ENCODE measurements around the gene WWOX.

WWOX gene

DNA sequence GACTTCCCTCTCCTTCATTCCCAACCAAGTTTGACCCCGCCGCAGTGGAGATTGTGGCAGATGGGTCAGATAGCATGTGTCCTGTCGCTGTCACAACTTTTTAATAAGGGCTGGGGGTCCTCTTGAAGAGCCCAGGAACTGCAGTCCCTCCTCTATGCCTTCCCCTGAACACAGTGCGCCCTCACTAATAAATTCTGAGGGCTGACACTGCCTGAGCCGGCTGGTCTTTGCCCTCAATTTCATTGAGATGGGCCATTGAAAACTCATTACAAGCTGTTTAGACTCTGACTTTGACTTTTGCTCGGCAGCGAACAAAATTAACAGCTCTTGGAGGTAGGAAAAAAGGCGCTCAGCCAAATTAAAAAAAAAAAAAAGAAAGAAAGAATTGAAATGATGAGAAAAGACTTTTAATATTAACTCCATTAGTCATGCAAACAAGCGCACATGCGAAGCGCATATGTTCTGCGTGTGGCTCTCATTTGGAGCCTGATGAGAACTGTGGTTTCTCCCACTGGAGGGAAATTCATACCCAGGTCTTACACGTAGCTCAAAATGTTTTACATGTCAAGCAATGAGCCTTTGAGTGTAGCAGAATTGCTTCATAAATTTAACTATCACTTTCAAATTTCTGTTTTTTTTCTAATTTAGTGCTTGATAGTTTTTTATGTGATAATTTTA, 704.7 kb downstream of the WWOX start:
- in situ Hi-C loops (cut with MboI; ENCODE audit: low sequenced_read_pairs), result no loop called here

DNA sequence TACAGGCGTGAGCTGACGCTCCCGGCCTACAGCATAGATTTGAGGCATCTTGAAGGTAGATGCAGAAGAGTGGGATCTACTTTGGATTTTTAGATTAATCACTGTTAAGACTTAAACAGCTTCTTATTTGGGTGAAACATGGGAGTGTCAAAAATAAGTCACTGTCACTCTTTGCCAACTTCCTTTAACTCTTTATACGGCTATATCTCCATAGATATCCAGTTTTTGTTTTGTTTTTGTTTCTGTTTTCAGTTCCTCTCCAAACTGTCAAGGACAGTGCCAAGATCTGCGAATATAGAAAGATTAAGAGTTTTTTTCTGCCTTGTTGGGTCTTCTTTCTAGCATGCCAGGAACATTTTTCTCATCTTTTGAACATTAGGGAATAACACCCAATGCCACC, 706.1 kb downstream of the WWOX start:
- in situ Hi-C loops (cut with MboI; ENCODE audit: low sequenced_read_pairs), result no loop called here

DNA sequence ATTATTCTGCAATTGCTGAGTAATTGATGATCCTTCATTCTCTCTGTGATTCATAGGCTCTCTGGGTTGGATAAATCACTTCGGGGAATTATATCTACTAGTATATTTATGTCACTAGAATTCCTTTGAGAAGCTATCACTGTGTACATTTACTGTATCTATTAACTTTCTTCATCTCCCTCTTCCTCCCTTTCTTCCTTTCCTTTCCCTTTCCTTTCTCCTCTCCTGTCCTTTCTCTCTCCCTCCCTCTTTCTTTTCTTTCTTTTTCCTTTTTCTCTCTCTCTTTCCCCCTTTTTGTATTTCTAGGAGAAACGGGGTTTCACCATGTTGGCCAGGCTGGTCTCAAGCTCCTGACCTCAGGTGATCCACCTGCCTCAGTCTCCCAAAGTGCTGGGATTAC, 711.8 kb downstream of the WWOX start:
- in situ Hi-C loops (cut with MboI; ENCODE audit: low sequenced_read_pairs), result no loop called here

DNA sequence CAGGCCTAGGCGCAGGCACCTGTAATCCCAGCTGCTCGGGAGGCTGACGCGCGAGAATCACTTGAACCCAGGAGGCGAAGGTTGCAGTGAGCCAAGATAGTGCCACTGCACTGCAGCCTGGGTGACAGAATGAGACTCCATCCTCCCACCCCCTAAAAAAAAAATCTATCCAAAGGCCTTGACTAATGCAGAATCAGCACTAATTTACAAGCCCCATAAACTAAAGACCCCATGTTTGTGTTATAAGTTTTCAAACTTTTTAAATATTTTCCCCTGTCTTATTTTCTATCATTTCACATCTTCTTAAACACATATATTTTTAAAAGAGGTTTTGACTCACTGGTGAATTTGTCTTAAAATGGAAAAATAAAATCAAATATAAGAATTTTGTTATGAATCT, 713.1 kb downstream of the WWOX start:
- in situ Hi-C loops (cut with MboI; ENCODE audit: low sequenced_read_pairs), result no loop called here

DNA sequence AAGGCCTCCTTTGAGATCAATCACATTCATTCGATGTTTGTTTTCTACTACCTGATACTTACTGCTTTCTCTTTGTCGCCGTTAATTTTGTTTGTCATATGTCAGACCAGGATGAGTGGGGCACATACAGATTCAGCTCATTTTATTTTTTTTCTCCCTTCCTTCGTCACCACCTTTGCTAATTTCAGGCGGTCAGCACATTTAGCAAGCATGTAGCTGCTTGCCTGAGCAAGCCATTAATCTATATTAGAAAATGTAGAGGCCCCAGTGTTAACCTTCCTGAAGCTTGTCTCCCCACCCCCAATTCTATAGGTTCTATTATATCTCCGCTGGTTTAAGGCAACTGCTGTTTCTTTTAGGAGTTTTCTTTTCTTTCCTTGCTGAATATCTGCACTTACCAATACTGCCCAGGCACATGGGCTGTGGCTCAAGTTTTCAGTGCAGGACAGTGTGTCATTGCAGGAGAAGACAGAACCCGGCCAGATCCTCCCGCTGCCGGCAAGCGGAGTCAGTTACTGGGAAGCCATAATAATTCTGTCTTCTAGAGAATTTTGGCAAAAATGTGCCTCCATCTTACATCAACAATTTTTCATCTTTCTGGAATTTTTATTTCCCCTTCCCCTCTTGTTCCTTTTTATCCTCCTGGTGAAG, 714.3 kb downstream of the WWOX start:
- in situ Hi-C loops (cut with MboI; ENCODE audit: low sequenced_read_pairs), result no loop called here

DNA sequence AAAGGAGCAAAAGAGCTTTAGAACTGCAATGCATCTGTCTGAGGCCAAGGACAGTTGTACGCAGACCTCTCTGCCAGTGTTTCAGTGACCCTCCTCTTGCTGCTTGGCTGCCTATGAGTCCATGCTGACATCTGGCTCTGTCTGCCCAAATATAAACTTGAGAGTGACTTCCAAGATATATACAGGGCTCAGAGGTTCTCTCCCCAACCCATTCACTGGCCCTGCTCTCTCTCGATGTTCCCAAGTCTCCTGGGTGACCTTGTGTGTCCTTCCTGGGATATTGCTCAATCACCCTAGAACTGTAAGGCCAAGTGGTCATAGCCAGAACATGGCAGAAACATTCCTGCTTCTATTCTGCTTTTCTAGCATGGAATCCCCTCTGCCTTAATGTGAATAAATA, 716.3 kb downstream of the WWOX start:
- in situ Hi-C loops (cut with MboI; ENCODE audit: low sequenced_read_pairs), result no loop called here

DNA sequence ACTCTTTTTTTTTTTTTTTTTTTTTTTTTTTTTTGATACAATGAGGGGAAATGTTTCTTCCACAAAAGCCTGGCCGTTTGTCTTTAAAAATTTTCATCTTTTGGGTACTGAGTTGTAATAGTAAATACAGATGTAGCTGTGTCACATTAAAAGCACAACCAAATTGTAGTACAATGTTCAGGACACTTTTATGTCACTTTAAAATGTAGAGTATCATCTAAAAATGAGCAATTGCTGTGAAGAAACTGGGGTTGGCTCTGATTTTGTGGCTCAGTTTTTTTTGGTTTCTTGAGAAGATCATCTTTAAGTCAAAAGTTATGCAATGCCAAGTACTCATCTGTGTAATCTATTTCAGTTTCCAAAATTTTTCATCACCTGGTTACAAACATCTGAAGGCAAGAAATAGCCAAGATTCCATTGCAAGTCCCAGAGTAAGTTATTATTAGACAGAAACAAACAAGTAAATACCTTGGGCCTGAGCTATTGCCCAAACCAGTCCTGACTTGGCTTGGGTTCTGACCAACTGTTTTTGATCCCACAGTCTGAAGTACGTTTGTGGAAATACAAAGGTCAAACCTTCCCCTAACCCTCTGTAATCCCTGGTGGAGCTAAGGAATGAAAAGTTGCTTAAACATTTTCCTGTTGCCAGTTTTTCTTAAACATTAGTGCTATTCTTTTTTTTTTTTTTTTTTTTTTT, 717.2 kb downstream of the WWOX start:
- in situ Hi-C loops (cut with MboI; ENCODE audit: low sequenced_read_pairs), result no loop called here

DNA sequence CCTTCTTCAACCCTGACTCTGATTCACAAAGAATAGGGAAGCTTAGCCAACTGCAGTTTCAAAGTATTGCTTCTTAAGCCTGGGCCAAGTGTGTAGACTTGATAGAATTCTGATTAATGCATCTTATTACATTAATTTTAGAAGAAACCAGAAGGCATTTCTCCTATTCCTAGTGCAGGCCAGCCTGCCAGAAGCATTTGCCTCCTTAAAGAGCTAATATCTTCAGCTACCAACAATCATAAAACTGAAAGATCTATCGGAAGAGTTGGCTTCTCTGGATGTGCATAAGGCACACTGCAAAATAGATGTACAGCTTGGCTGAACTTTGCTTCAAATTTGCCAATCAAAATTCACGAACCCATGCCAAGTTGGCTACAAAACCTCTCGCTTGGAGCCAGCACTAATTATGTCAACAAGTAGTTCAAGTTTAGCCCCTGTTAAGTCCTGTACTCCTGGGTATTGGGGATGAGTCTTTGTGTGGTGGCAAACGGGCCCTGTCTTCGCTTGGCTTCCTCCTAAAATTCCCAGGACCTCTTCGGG, 717.8 kb downstream of the WWOX start:
- in situ Hi-C loops (cut with MboI; ENCODE audit: low sequenced_read_pairs), result no loop called here

DNA sequence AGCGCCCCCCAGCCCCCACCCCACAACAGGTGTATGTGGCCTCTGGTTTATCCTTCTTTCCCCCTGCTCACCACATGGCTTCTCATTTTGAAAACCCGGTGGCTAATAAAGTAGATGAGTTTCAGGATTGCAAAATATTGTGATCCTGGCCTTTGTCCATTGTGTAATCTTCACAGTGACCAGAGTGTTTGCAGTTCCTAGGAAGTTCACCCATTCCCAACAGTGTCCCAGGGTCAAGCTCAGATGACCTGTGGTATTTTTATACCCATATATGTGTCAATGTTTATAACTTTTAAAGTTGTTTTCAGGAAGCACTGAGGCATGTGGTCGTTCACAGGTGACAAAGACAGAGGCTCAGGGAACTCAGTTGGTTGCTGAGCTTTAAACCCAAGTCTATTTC, 721.9 kb downstream of the WWOX start:
- in situ Hi-C loops (cut with MboI; ENCODE audit: low sequenced_read_pairs), result no loop called here

DNA sequence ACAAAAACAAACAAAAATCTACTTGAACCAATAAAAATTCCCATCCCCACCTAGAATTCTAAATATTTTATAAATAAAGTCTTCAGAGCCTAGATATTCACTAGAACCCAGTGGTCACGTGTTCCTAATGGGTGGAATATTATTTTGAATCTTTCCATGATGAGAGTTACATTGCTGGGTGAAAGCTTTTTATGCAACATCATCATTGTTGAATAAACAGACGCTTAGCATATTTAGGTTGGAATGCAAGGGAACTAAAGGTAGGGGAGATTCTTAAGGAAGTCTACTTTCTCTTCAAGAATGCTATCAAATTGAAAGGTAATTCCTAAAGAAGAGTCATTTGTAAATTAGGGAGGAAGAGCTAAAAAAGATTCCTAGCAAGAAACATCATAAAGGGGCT, 723.1 kb downstream of the WWOX start:
- in situ Hi-C loops (cut with MboI; ENCODE audit: low sequenced_read_pairs), result no loop called here

DNA sequence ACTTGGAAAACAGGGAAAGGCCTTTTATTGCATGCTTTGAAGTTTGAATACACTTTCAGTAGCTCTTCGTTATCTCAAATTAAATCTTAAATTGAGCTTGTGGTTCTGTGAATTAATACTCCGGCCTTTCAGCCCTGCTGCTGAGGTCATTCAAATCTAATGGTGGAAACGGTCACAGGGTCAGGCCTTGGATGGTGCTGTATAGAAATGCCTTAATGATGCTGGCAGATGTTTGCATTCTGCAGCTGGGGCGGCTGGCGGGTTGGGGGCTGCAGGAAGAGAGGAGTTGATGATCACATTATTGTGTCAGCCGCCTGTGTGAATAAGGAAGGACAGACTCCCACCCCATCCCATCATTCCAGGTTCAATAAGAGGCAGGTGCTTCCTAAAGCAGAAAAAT, 723.6 kb downstream of the WWOX start:
- in situ Hi-C loops (cut with MboI; ENCODE audit: low sequenced_read_pairs), result no loop called here

DNA sequence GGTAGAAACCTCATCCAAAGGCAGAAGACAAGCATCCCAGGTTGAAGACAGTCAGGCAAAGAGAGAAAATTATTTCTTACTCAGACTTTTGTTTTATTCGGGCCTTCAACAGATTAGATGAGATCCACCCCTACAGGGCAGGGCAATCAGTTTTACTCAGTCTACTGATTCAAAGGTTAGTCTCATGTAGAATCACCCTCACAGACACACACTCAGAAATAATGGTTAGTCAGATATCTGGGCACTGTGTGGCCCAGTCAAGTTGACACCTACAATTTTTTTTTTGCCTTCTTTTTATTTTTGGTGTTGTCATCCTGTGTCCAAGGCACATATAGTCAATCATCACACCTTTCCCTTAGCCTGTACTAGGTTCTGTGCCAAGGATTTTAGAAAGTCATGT, 729.8 kb downstream of the WWOX start:
- in situ Hi-C loops (cut with MboI; ENCODE audit: low sequenced_read_pairs), result no loop called here

DNA sequence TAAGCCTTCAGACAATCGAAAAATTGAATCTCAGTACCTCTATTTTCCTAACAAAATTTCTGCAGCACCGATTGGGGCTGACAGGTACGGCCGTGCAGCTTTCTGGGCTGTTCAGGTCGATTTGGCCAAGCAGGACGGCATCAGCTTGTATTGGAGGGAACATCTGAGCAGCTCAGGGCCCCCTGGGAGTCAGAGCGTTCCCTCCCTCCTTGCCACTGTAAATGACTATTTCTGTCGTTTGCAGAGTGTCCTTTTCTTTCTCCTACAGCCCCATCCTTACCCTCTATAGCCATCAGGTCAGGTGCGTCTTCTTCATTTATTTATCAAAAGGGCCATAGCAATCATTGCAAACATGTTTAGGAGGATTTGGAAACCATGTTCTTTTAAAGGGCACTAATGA, 731.1 kb downstream of the WWOX start:
- in situ Hi-C loops (cut with MboI; ENCODE audit: low sequenced_read_pairs), result no loop called here

DNA sequence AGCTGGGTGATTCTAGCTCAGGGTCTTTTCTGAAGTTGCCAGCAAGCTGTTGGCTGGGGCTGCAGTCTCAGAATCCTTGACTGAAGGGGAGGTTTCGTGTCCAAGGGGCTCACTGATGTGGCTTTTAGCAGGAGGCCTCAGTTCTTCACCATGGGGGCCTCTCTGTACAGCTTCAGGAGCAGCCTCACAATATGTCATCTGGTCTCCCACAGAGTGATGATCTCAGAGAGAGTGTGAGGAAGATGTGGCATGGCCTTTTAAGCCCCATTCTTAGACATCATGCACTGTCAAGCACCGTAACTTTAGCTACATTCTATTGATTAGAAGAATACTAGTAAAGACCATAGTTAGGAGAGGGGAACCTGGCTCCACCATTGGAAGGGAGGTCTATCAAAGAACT, 732.6 kb downstream of the WWOX start:
- in situ Hi-C loops (cut with MboI; ENCODE audit: low sequenced_read_pairs), result no loop called here

DNA sequence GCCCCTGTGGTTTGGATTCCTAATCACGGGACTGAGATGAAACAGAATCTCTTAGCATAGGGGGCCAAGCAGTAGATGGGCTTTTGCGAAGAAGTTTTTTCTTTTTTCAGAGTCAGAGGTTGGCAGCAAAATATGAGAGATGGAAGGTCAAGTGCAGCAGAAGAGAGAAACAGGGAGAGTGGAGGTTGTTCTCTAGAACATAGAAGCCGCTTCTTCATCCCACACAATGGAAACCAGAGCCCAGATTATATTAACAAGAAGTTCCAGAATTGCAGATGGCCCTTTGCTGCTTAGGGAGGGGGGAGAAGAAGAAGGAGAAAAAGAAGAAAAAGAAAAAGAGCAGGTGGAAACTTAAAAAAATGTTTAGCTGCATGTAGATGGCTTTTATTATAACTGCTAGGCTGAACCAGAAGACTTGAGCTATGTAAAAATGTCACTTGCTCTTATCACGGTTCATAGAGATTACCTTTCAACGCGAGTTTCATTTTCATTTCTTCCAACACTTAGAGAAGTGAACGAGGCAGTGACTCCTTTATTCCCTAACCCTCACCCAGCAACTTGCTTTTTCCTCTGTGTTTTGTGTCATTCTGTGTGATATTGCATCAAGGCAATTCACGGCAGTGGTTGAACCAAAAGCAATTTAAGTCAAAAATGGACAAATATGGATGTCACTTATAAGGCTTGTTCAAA, 737.5 kb downstream of the WWOX start:
- in situ Hi-C loops (cut with MboI; ENCODE audit: low sequenced_read_pairs), result no loop called here

DNA sequence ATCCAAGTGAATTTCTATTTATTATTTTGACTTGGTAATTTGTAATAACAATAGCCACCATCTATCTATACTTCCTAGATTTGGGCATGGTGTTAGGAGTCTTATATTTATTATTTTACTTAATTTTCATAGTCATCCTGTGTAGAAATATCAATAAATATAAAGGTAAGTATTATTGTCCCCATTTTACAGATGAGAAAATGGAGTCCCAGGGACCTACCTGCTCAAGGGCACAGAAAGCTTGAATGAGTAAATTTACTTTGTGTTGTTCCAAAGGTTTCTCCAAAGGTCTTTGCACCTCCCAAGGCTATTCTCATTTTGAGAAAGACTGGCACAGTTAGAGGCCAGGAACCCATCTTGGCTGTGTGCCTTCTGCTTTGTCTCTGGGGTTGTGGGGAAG, 738.3 kb downstream of the WWOX start:
- in situ Hi-C loops (cut with MboI; ENCODE audit: low sequenced_read_pairs), result no loop called here

DNA sequence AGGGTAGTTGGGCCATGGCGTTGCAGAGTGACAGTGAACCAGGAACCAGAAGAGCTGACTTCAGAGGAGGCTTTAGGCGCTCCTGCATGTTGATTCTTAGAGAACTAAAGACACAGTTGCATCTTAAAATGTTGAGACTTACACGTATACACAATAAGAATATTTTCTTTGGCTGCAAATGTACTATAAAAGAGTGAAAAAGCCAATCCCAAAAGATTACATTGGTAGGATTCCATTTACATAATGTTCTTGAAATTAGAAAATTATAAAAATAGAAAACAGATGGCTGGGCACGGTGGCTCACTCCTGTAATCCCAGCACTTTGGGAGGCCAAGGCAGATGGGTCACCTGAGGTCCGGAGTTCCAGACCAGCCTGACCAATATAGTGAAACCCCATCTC, 738.8 kb downstream of the WWOX start:
- in situ Hi-C loops (cut with MboI; ENCODE audit: low sequenced_read_pairs), result no loop called here

DNA sequence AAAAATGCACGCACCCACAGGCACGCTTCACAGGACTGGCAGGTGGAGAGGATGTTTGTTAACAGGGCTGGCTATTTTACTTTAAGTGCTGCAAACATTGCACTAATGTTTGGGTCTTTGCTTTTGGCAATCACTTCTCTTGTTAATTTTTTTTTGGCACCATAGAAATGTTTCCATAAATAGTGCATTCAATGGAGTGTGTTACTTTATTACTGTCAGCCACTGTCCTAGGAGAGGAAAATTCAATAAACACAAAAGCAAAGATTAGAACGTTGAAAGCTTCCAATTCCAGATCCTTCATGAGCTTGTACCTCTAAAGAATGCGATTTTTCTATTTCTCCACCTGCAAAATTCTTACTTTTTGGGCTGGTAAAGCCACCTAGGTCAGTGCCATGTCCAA, 743.5 kb downstream of the WWOX start:
- in situ Hi-C loops (cut with MboI; ENCODE audit: low sequenced_read_pairs), result no loop called here

DNA sequence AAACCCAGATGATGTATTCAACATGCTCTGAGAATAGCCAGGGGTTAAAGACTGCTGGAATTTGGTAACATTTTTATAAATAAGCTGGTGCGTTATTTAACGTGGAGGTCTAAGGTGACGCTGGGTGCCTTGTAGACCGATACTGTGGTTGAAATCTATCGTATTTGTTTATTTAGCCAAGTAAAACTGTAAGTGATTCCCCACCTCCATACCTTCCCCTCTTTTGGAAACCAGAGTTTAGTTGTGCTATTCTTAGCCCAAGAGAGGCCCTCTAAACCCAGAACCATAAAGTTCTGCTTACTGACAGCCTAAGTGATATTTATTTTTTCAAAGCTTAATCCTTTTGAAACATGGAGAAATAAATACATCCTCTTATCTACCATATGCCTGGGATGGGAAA, 744.5 kb downstream of the WWOX start:
- in situ Hi-C loops (cut with MboI; ENCODE audit: low sequenced_read_pairs), result no loop called here

DNA sequence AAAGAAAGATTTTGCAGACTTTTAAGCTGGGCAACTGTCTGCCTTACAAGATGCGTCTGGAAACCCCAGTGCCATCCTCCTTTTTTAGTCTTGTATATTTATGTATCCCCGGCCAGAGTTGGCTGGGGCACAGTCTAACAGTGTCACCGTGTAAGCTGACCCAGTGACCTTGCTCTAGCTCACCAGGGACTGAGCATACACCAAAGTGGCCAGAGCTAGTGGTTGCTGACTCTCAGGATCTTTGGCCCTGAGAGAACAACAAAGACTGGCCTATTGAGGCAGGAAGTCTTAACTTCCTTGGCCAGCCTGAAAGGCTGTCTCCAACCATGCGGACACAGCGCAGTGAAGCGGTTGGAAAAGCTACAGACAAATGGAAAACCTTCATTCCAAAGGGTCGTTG, 745.2 kb downstream of the WWOX start:
- in situ Hi-C loops (cut with MboI; ENCODE audit: low sequenced_read_pairs), result no loop called here

DNA sequence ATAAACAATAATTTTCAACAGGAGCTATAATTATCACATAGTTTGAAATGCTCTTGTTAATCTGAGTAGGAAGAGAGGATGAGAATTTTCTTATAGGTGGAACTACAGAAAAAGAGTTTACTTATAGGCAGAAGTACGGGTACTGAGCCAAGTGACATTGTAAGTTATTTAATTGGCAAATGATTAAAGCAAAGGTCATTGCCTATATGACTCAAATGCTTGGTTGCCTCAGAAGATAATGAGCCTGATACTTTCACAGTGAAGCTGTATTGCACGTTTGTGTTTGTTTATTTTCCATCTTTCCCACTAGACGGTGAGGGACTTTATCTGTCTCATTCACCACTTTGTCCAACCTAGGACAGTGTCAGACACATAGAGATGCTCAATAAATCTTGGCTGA, 751.8 kb downstream of the WWOX start:
- in situ Hi-C loops (cut with MboI; ENCODE audit: low sequenced_read_pairs), result no loop called here

All from HL-60/S4 (cell line).